Muscle layer of colon (tissue), 2 donors: ENCODE results near the gene CCDC8.

Experiments used
- H3K27ac ChIP-seq: one replicate; pipeline ENCODE4 v1.7.0; 2013; ENCODE audit warnings: low read depth, mild to moderate bottlenecking, low read length, moderate library complexity
- H3K27me3 ChIP-seq, 2 donors: one replicate each; pipeline ENCODE4 v1.7.0; 2013; ENCODE audit warnings: low read length in 2 of 2, mild to moderate bottlenecking in 2 of 2; ENCODE audit not compliant: insufficient read depth in 2 of 2, control insufficient read depth in 1 of 2
- H3K36me3 ChIP-seq: one replicate; pipeline ENCODE4 v1.7.0; 2013; ENCODE audit warnings: mild to moderate bottlenecking, low read length; ENCODE audit not compliant: insufficient read depth
- H3K4me1 ChIP-seq: one replicate; pipeline ENCODE4 v1.7.0; 2013; ENCODE audit warnings: mild to moderate bottlenecking, low read length; ENCODE audit not compliant: insufficient read depth
- H3K4me3 ChIP-seq, 2 donors: one replicate each; pipeline ENCODE4 v1.7.0; 2013; ENCODE audit warnings: low read length in 2 of 2, low read depth in 1 of 2, mild to moderate bottlenecking in 1 of 2, moderate library complexity in 1 of 2
- H3K9ac ChIP-seq: one replicate; pipeline ENCODE4 v1.7.0; 2013; ENCODE audit warnings: low read length
- H3K9me3 ChIP-seq: one replicate; pipeline ENCODE4 v1.7.0; 2013; ENCODE audit warnings: mild to moderate bottlenecking, low read length
- donor health status: abdominal sarcoma.
- donor health status: Adenocarcinoma of cecum.

CCDC8 gene

GRCh38 chr19:46394402-46394797 lies 19.0 kb downstream of the CCDC8 start:
- no peak overlapping the region for H3K9ac ChIP-seq
- no peaks in the 10 kb centered on the region for H3K27me3 ChIP-seq
- no peaks in the 10 kb centered on the region for H3K9me3 ChIP-seq
- H3K4me3 ChIP-seq = no peak overlapping the region
- H3K36me3 ChIP-seq = peaks cover 21% of the 10 kb centered on the region
- H3K4me1 ChIP-seq = no peaks in the 10 kb centered on the region
- H3K27ac ChIP-seq = no peak overlapping the region

GRCh38 chr19:46393456-46394401 lies 19.6 kb downstream of the CCDC8 start:
- no peaks in the 10 kb centered on the region for H3K27me3 ChIP-seq
- no peaks in the 10 kb centered on the region for H3K4me1 ChIP-seq
- peaks cover 27% of the 10 kb centered on the region for H3K36me3 ChIP-seq
- no peak overlapping the region for H3K4me3 ChIP-seq
- no peak overlapping the region for H3K27ac ChIP-seq
- no peak overlapping the region for H3K9ac ChIP-seq
- no peaks in the 10 kb centered on the region for H3K9me3 ChIP-seq

- no peaks in the 10 kb centered on the region for H3K9me3 ChIP-seq
- peaks cover 36% of the 10 kb centered on the region for H3K36me3 ChIP-seq
- H3K27ac ChIP-seq = no peak overlapping the region
- no peaks in the 10 kb centered on the region for H3K4me1 ChIP-seq
- no peak overlapping the region for H3K9ac ChIP-seq
- H3K27me3 ChIP-seq = no peaks in the 10 kb centered on the region
- H3K4me3 ChIP-seq = no peak overlapping the region
These were observed 20.5 kb downstream of the CCDC8 start for GRCh38 chr19:46392837-46393236.

GRCh38 chr19:46392252-46392801 lies 21.0 kb downstream of the CCDC8 start:
- H3K27me3 ChIP-seq = no peaks in the 10 kb centered on the region
- no peak overlapping the region for H3K9ac ChIP-seq
- no peaks in the 10 kb centered on the region for H3K9me3 ChIP-seq
- H3K4me1 ChIP-seq = no peaks in the 10 kb centered on the region
- H3K36me3 ChIP-seq = peaks cover 41% of the 10 kb centered on the region
- no peak overlapping the region for H3K27ac ChIP-seq
- H3K4me3 ChIP-seq = no peak overlapping the region

GRCh38 chr19:46391296-46392251 lies 21.8 kb downstream of the CCDC8 start:
- Histone ChIP-seq H3K4me1 (no peaks in the 10 kb centered on the region), H3K27me3 (no peaks in the 10 kb centered on the region), H3K36me3 (peaks cover 43% of the 10 kb centered on the region), H3K27ac (no peak overlapping the region), H3K9me3 (no peaks in the 10 kb centered on the region), H3K4me3 (no peak overlapping the region), H3K9ac (no peak overlapping the region)

- Histone ChIP-seq H3K9ac (no peak overlapping the region), H3K36me3 (peaks cover 43% of the 10 kb centered on the region), H3K9me3 (no peaks in the 10 kb centered on the region), H3K27me3 (no peaks in the 10 kb centered on the region), H3K4me3 (no peak overlapping the region), H3K27ac (no peak overlapping the region), H3K4me1 (no peaks in the 10 kb centered on the region)
These were observed 22.5 kb downstream of the CCDC8 start for GRCh38 chr19:46390866-46391265.

- no peaks in the 10 kb centered on the region for H3K27me3 ChIP-seq
These were observed 23.1 kb downstream of the CCDC8 start for GRCh38 chr19:46390121-46390858.

GRCh38 chr19:46388311-46389095 lies 24.9 kb downstream of the CCDC8 start:
- Histone ChIP-seq H3K4me1 (no peaks in the 10 kb centered on the region), H3K9ac (no peak overlapping the region), H3K27me3 (no peaks in the 10 kb centered on the region), H3K9me3 (no peaks in the 10 kb centered on the region), H3K36me3 (peaks cover 58% of the 10 kb centered on the region), H3K4me3 (no peak overlapping the region), H3K27ac (no peak overlapping the region)

More at GRCh38 chr19:46390121-46390858, 23.1 kb downstream of the CCDC8 start:
- H3K9me3 ChIP-seq = no peaks in the 10 kb centered on the region
- H3K27ac ChIP-seq = no peak overlapping the region
- no peaks in the 10 kb centered on the region for H3K4me1 ChIP-seq
- H3K9ac ChIP-seq = no peak overlapping the region
- no peak overlapping the region for H3K4me3 ChIP-seq
- peaks cover 43% of the 10 kb centered on the region for H3K36me3 ChIP-seq

GRCh38 chr19:46387713-46388130 lies 25.6 kb downstream of the CCDC8 start:
- peaks cover 61% of the 10 kb centered on the region for H3K36me3 ChIP-seq

GRCh38 chr19:46386996-46387712 lies 26.2 kb downstream of the CCDC8 start:
- no peaks in the 10 kb centered on the region for H3K27me3 ChIP-seq
- H3K4me1 ChIP-seq = no peaks in the 10 kb centered on the region
- H3K9ac ChIP-seq = no peak overlapping the region
- no peak overlapping the region for H3K27ac ChIP-seq
- peaks cover 65% of the 10 kb centered on the region for H3K36me3 ChIP-seq
- no peak overlapping the region for H3K4me3 ChIP-seq
- no peaks in the 10 kb centered on the region for H3K9me3 ChIP-seq

More at GRCh38 chr19:46387713-46388130, 25.6 kb downstream of the CCDC8 start:
- H3K9ac ChIP-seq = no peak overlapping the region
- no peaks in the 10 kb centered on the region for H3K9me3 ChIP-seq
- H3K4me1 ChIP-seq = no peaks in the 10 kb centered on the region
- no peak overlapping the region for H3K27ac ChIP-seq
- no peaks in the 10 kb centered on the region for H3K27me3 ChIP-seq
- no peak overlapping the region for H3K4me3 ChIP-seq
